NCI-H187 (cell line): ENCODE results near the gene POLA1.

Experiments
- DNase-seq, 2 experiments: peaks; one replicate each; lab custom pipeline; 2025; lab: John Stamatoyannopoulos, UW

Gene POLA1

GRCh38 chrX:25010784-25011588 lies 317.3 kb downstream of the POLA1 start:
- DNase-seq = no peak

GRCh38 chrX:25011589-25012432 lies 318.1 kb downstream of the POLA1 start:
- DNase-seq = no peak

- no peak for DNase-seq
Observed at GRCh38 chrX:25012433-25012735, 318.7 kb downstream of the POLA1 start.

GRCh38 chrX:25012793-25013631 lies 319.3 kb downstream of the POLA1 start:
- no peak for DNase-seq

GRCh38 chrX:25013632-25014365 lies 320.1 kb downstream of the POLA1 start:
- DNase-seq = no peak

- no peak for DNase-seq
Observed at GRCh38 chrX:25014366-25014838, 320.7 kb downstream of the POLA1 start.

GRCh38 chrX:25015486-25016360 lies 322.0 kb downstream of the POLA1 start, which contains the start of gene ARX:
Gene ARX, minus strand, starts transcription at chrX:25015965. Its CDS starts 228 bp downstream, at chrX:25015737.
- DNase-seq = no peak

- DNase-seq = no peak
Observed at GRCh38 chrX:25016361-25016671, 322.6 kb downstream of the POLA1 start.

GRCh38 chrX:25016938-25017598 lies 323.4 kb downstream of the POLA1 start:
- no peak for DNase-seq

- DNase-seq = no peak
Observed at GRCh38 chrX:25017667-25018247, 324.0 kb downstream of the POLA1 start.

GRCh38 chrX:25018682-25019081 lies 325.0 kb downstream of the POLA1 start:
- DNase-seq = no peak

GRCh38 chrX:25019707-25020390 lies 326.1 kb downstream of the POLA1 start:
- DNase-seq = no peak

GRCh38 chrX:25020391-25020904 lies 326.7 kb downstream of the POLA1 start:
- DNase-seq = no peak

- no peak for DNase-seq
Observed at GRCh38 chrX:25020905-25021449, 327.3 kb downstream of the POLA1 start.

- DNase-seq = no peak
Observed at GRCh38 chrX:25022499-25023325, 329.0 kb downstream of the POLA1 start.

GRCh38 chrX:25023908-25024307 lies 330.2 kb downstream of the POLA1 start:
- DNase-seq = no peak

- DNase-seq = no peak
Observed at GRCh38 chrX:25025615-25026014, 331.9 kb downstream of the POLA1 start.

GRCh38 chrX:25026576-25026975 lies 332.9 kb downstream of the POLA1 start:
- no peak for DNase-seq
